Endothelial cell of umbilical vein (primary cell): Measurements from ENCODE around the gene SMIM26. TPM values are rescaled to one million over a fixed set of nuclear protein-coding genes. Genes with fewer than 3 reads are reported as not detected.
A peak's percentile ranks its signal among the peaks of the same experiment; 100 is the strongest.
"Not testable (repeated sequence)": the region's sequence is repeated elsewhere in the genome, so short reads cannot be mapped to it uniquely, and the experiment has no call there.

Source experiments
- Bru-seq: library from RNA; stranded (reverse); fragments of 400-500 nt; gene quantifications from one replicate; lab custom pipeline; 2021; lab: Mats Ljungman, UMichigan
- BruChase-seq, 2 experiments: library from RNA; stranded (reverse); fragments of 400-500 nt; gene quantifications; one replicate each; lab custom pipeline; 2021; lab: Mats Ljungman, UMichigan
- BruUV-seq: library from RNA; stranded (reverse); fragments of 400-500 nt; replicated peaks from 2 replicates; lab custom pipeline; 2021; lab: Mats Ljungman, UMichigan
- CTCF ChIA-PET: fragments of 300-600, 350-600 bp; sonication (Branson Sonifier 250); formaldehyde crosslinking; loops from one replicate; lab custom pipeline; 2021; ENCODE audit warnings: antibody characterized with exemption, inconsistent platforms; lab: Charles Lee
- POLR2A ChIA-PET: fragments of 300-600, 350-600 bp; sonication (Branson Sonifier 250); formaldehyde crosslinking; loops from one replicate; lab custom pipeline; 2021; ENCODE audit warnings: antibody characterized with exemption, inconsistent platforms; lab: Charles Lee
- DNase-seq: peaks from one replicate; pipeline ENCODE4 v3.0.0-alpha.2; 2011; ENCODE audit warnings: low read depth, low spot score
- FAIRE-seq: peaks from 2 replicates; lab custom pipeline; 2011; peaks lifted over from hg19 to GRCh38; lab: Jason Lieb, UNC
- H2AFZ ChIP-seq: 2 replicates; pipeline ENCODE4 v1.6.0; 2012; ENCODE audit warnings: low read depth, low read length, control low read depth, inconsistent platforms
- H3K27ac ChIP-seq: 2 replicates; pipeline ENCODE4 v1.5.1; 2011; ENCODE audit warnings: low read depth, mild to moderate bottlenecking, control low read depth, low read length, moderate library complexity; ENCODE audit not compliant: insufficient read depth
- H3K27me3 ChIP-seq, 2 experiments: 2 replicates each; pipeline versions ENCODE4 v1.6.0 to v1.6.1; 2011; ENCODE audit warnings: low read length in 2 of 2, mixed read lengths in 1 of 2; ENCODE audit not compliant: control insufficient read depth in 2 of 2, insufficient read depth in 2 of 2
- H3K36me3 ChIP-seq, 2 experiments: 2 replicates in 1 of 2; 3 replicates in 1 of 2; pipeline ENCODE4 v1.5.1; 2011; ENCODE audit warnings: low read length in 2 of 2, mild to moderate bottlenecking in 1 of 2, moderate library complexity in 1 of 2; ENCODE audit not compliant: control insufficient read depth in 2 of 2, insufficient read depth in 2 of 2; ENCODE audit errors: extremely low read depth in 1 of 2
- H3K4me1 ChIP-seq: 3 replicates; pipeline ENCODE4 v1.5.1; 2011; ENCODE audit warnings: mild to moderate bottlenecking, low read length; ENCODE audit not compliant: control insufficient read depth, insufficient read depth; ENCODE audit errors: extremely low read depth
- H3K4me2 ChIP-seq: 2 replicates; pipeline ENCODE4 v1.6.1; 2011; ENCODE audit warnings: low read length, control low read depth, mixed read lengths; ENCODE audit not compliant: insufficient read depth
- H3K4me3 ChIP-seq, 3 experiments: fragments of 200-600 bp in 1 of 3; sonication (generic), shearing (Covaris generic) in 1 of 3; replicated peaks in 1 of 3; 2 replicates each; pipeline ENCODE4 v1.5.1; 2011 to 2016; ENCODE audit warnings: control low read depth in 3 of 3, low read length in 3 of 3, mild to moderate bottlenecking in 2 of 3, inconsistent platforms in 1 of 3, low read depth in 1 of 3, moderate library complexity in 1 of 3; ENCODE audit not compliant: insufficient read depth in 1 of 3
- H3K79me2 ChIP-seq: 2 replicates; pipeline ENCODE4 v1.6.0; 2012; ENCODE audit warnings: low read length, inconsistent platforms; ENCODE audit not compliant: control insufficient read depth, insufficient read depth
- H3K9ac ChIP-seq: replicated peaks from 2 replicates; pipeline ENCODE3; 2011; ENCODE audit warnings: low read length, control low read depth; ENCODE audit not compliant: insufficient read depth; ENCODE audit errors: extremely low read depth
- H3K9me1 ChIP-seq: replicated peaks from 3 replicates; pipeline ENCODE4 v1.6.0; 2011; ENCODE audit warnings: mild to moderate bottlenecking, low read length; ENCODE audit not compliant: control insufficient read depth, insufficient read depth; ENCODE audit errors: extremely low read depth
- H3K9me3 ChIP-seq: replicated peaks from 2 replicates; pipeline ENCODE4 v1.5.1; 2012; ENCODE audit warnings: low read length, inconsistent platforms; ENCODE audit not compliant: control insufficient read depth, insufficient read depth
- H4K20me1 ChIP-seq: replicated peaks from 2 replicates; pipeline ENCODE3; 2011; ENCODE audit warnings: mild to moderate bottlenecking, low read length; ENCODE audit not compliant: control insufficient read depth, insufficient read depth; ENCODE audit errors: extremely low read depth
- CTCF ChIP-seq, 2 donors: IDR thresholded peaks; 1 replicate in 1 of 2; 2 replicates in 1 of 2; pipeline ENCODE4 v1.5.1; 2011; ENCODE audit warnings: low read length in 2 of 2, mild to moderate bottlenecking in 2 of 2, moderate library complexity in 2 of 2, control low read depth in 1 of 2, inconsistent platforms in 1 of 2, low read depth in 1 of 2; ENCODE audit not compliant: insufficient read depth in 1 of 2; ENCODE audit errors: extremely low read depth in 1 of 2
- EZH2 ChIP-seq: IDR thresholded peaks from 2 replicates; pipeline ENCODE4 v1.6.1; 2012; ENCODE audit warnings: borderline replicate concordance, low read depth, mild to moderate bottlenecking, moderate library complexity, low read length, inconsistent platforms; ENCODE audit not compliant: severe bottlenecking
- FOS ChIP-seq: IDR thresholded peaks from 2 replicates; pipeline ENCODE4 v1.6.1; 2011; ENCODE audit warnings: mild to moderate bottlenecking, low read length, moderate library complexity, borderline replicate concordance; ENCODE audit not compliant: insufficient read depth
- GATA2 ChIP-seq: IDR thresholded peaks from 2 replicates; pipeline ENCODE4 v1.7.0; 2011; ENCODE audit warnings: low read depth, mild to moderate bottlenecking, moderate library complexity, mixed read lengths, low read length; ENCODE audit not compliant: insufficient read length, insufficient read depth
- JUN ChIP-seq: IDR thresholded peaks from 2 replicates; pipeline ENCODE4 v1.6.1; 2011; ENCODE audit warnings: borderline replicate concordance, low read depth; ENCODE audit not compliant: insufficient read length, insufficient read depth
- MAX ChIP-seq: IDR thresholded peaks from 2 replicates; pipeline ENCODE4 v1.6.1; 2011; ENCODE audit not compliant: insufficient read depth, insufficient read length
- MYC ChIP-seq: IDR thresholded peaks from one replicate; pipeline ENCODE4 v1.6.1; 2011; ENCODE audit warnings: mild to moderate bottlenecking, low read depth, low read length
- POLR2A ChIP-seq: IDR thresholded peaks from 2 replicates; pipeline ENCODE4 v1.6.1; 2012; ENCODE audit warnings: low read depth, mild to moderate bottlenecking, control low read depth, low read length
- POLR2AphosphoS5 ChIP-seq: IDR thresholded peaks from 2 replicates; pipeline ENCODE4 v1.6.1; 2012; ENCODE audit warnings: low read depth, mild to moderate bottlenecking, control low read depth, low read length, moderate library complexity; ENCODE audit not compliant: insufficient read depth
- dilution Hi-C: fragments of 300-500 bp; cut with MboI; formaldehyde crosslinking; loops from one replicate; pipeline ENCODE4 v1.15.0; 2019; ENCODE audit warnings: low sequenced_read_pairs; ENCODE audit not compliant: extremely low pct_ligation_motif_present
- intact Hi-C: fragments of 100-400 bp; cut with micrococcal nuclease; formaldehyde crosslinking; loops from one replicate; pipeline ENCODE4 v1.10.0; 2022
- long read RNA-seq: library from polyadenylated mRNA; stranded (forward); transcript quantifications from one replicate; pipeline ENCODE4 v2.0.0, GENCODE V29; 2021
- polyA minus RNA-seq, 3 experiments: library from RNA; depleted of rRNA, polyadenylated mRNA; stranded (reverse); fragments of >200 nt; gene quantifications; 1 replicate in 1 of 3; 2 replicates in 2 of 3; pipeline ENCODE4 v1.2.3, GENCODE V29; 2011
- polyA plus RNA-seq, 4 experiments: library from polyadenylated mRNA; depleted of rRNA in 3 of 4; stranded (reverse) in 3 of 4; unstranded in 1 of 4; fragments of >200 nt; gene quantifications; 2 replicates each; pipeline versions ENCODE4 v1.2.1 to v1.2.3, GENCODE V29; 2011 to 2012; ENCODE audit warnings: missing spikeins in 1 of 4
- total RNA-seq: library from RNA; stranded (reverse); gene quantifications from 2 replicates; pipeline ENCODE4 v1.2.3, GENCODE V29; 2021

Gene SMIM26
- total RNA-seq = 54.1 and 62.4 TPM in 2 replicates
- 54.0 and 92.0 TPM in 2 replicates for polyA plus RNA-seq
- 93.4 and 126 TPM in 2 replicates for polyA plus RNA-seq (2011; cell fraction: cytosol; rRNA removed)
- 31.3 and 31.5 TPM in 2 replicates for polyA plus RNA-seq (2011; cell fraction: nucleus; rRNA removed)
- 92.3 and 101 TPM in 2 replicates for polyA plus RNA-seq (2012)
- polyA minus RNA-seq = 147 and 164 TPM in 2 replicates
- polyA minus RNA-seq (2011; cell fraction: cytosol; rRNA and poly(A)+ RNA removed) = 22.7 TPM
- 13.4 and 15.8 TPM in 2 replicates for polyA minus RNA-seq (2011; cell fraction: nucleus; rRNA and poly(A)+ RNA removed)
- Bru-seq, nascent RNA = percentile 75 among the genes with signal in this experiment
- BruChase-seq, experiment 1, labeled RNA remaining after a 6-hour chase = percentile 97 among the genes with signal in this experiment
- percentile 87 among the genes with signal in this experiment for BruChase-seq, experiment 2, labeled RNA remaining after a 2-hour chase
- long read RNA-seq, transcript SMIM26-201 (2 exons, 505 nt) = minor isoform, 53 of 237 reads
- long read RNA-seq, transcript SMIM26-202 (2 exons, 575 nt) = major isoform, 179 of 237 reads
- long read RNA-seq, partial matches to known transcripts = 1 of 237 reads
- long read RNA-seq, other reads (novel, unspliced or antisense) = 2 of 237 reads

- POLR2A ChIA-PET = interaction anchor here (0.6 kb wide), 1 partner anchor 1319 kb away, joined by 4 read pairs; no protein-coding TSS in a partner anchor
- intact Hi-C loops (loop anchor here (1.0 kb wide), 2 partner anchors 20 to 60 kb away; partner anchors contain the start of gene SEC23B), dilution Hi-C loops (no loop called here)
- no peaks in the 10 kb centered on the region for H3K27me3 ChIP-seq
- peaks cover 10% of the 10 kb centered on the region for H3K4me1 ChIP-seq
- H3K9ac ChIP-seq = peak within 1 kb of the TSS; percentile 73
- TSS peak; percentile 93 for BruUV-seq
- H3K4me2 ChIP-seq = peak within 1 kb of the TSS; percentile 93
- peak within 1 kb of the TSS; percentile 68 to 86 (median 72) for H3K4me3 ChIP-seq
- peaks cover 0 to 2% of the 10 kb centered on the region in 2 experiments for H3K36me3 ChIP-seq
- TF ChIP-seq GATA2 (no peak), JUN (no peak), MYC (no peak), POLR2AphosphoS5 (peak; percentile 83), EZH2 (no peak), CTCF (IDR thresholded peaks at IDR 0.05; ENCODE audit: extremely low read depth in 1 of 2, insufficient read depth in 1 of 2, low read depth in 1 of 2, low read length in 2 of 2) (no peak), POLR2A (peak; percentile 91), FOS (no peak), MAX (no peak)
- FAIRE-seq = peak; percentile 81
- H3K9me1 ChIP-seq = no peaks in the 10 kb centered on the region
- CTCF ChIA-PET = interaction anchor here (1.2 to 1.3 kb wide), 2 partner anchors 21 to 60 kb away, joined by 3 to 4 read pairs; partner anchors contain the start of gene SEC23B
- peaks cover 10% of the 10 kb centered on the region for H3K79me2 ChIP-seq
- peak; percentile 81 for DNase-seq
- H3K9me3 ChIP-seq = no peaks in the 10 kb centered on the region
- peak within 1 kb of the TSS; percentile 22 for H3K27ac ChIP-seq
- H4K20me1 ChIP-seq = no peaks in the 10 kb centered on the region
- peak within 1 kb of the TSS; percentile 36 for H2AFZ ChIP-seq
Observed at GRCh38 chr20:18566892-18567738, at the start of gene SMIM26. Gene SMIM26 (plus strand): TSS chr20:18567432. CDS start chr20:18567479, 47 bp downstream.

- H3K27ac ChIP-seq, CTCF ChIA-PET, H2AFZ ChIP-seq, H4K20me1 ChIP-seq, H3K79me2 ChIP-seq, dilution Hi-C loops, H3K4me3 ChIP-seq, H3K9ac ChIP-seq, H3K4me2 ChIP-seq, H3K9me1 ChIP-seq, FAIRE-seq, intact Hi-C loops, DNase-seq, H3K4me1 ChIP-seq, POLR2A ChIA-PET, H3K27me3 ChIP-seq, BruUV-seq, H3K9me3 ChIP-seq: not testable (repeated sequence)
- H3K36me3 ChIP-seq = peaks cover 13 to 15% of the 10 kb centered on the region in 2 experiments
Observed at GRCh38 chr20:18522066-18522465, 45.2 kb upstream of the SMIM26 start.
